A549 treated with ZK216348 at 1 μM for 4 hours (cell line): Measurements from ENCODE around the gene CRYBG2. TPM values are rescaled to one million over a fixed set of nuclear protein-coding genes. Genes with fewer than 3 reads are reported as not detected.

ENCODE experiments used
- total RNA-seq: library from RNA; stranded (reverse); fragments of 200-300 nt; extraction: Qiagen RNA extraction; gene quantifications from 5 replicates; pipeline ENCODE4 v1.2.3, GENCODE V29; 2022; ENCODE audit warnings: low read depth

Gene CRYBG2, protein sequence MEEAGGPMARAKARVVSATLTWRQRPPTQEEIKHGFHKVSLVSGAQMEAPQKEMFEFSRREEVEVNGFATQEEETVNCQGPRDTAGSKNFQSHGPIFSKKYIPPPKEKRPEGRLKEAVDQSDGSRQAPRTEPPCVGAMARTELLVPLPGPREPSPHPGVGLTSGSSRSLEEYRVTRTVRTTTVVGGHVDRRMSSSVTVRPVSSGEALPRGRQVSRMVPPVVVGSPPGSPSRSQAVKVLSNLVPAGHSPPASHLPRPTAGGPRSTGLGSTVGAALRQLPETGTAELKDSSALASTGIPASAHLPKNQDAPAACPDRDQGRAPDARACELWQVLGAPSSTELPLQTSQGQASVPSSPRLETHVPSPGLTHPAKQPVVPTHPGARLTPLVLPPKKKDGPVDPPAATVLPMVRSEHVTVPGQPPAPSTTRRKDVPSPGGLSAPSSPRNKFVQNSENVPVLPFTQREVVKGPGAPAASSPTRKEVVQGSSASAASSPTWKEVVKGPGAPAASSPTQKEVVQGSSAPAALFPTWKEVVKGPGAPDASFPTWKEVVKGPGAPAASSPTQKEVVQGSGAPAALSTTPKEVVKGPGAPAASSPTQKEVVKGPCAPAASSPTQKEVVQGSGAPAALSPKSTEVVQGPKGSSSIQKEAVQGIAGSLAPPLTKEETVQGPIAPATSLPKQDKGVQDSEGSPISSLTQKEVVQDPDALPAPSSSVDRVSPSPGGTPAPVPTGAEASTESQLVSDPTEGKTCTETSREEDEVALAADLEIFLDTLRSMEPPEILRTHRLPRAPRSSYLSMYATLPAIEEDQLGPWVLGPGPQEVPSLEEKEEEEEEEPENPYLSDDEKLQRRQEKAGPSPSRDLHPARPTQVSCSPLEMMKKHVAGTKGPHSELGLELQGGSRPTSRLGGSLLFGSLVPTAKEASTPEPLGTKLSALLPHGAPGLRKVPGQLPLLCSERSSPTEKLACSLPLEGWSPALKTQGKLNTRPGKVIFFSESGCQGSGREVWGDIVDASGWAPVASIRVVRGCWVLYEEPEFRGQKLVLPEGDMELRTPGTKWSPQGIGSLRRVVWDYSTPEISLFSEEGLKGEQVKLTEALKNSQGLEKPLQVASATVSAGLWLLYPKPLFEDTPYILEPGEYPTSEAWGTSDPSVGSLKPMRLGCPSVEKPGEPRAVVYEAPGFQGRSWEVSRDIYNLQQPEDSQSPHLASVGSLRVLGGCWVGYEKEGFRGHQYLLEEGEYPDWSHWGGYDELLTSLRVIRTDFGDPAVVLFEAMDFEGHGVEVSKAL (N-terminal part only)
- total RNA-seq = 0.90 to 2.6 TPM (median 1.3 TPM) in 5 replicates

DNA sequence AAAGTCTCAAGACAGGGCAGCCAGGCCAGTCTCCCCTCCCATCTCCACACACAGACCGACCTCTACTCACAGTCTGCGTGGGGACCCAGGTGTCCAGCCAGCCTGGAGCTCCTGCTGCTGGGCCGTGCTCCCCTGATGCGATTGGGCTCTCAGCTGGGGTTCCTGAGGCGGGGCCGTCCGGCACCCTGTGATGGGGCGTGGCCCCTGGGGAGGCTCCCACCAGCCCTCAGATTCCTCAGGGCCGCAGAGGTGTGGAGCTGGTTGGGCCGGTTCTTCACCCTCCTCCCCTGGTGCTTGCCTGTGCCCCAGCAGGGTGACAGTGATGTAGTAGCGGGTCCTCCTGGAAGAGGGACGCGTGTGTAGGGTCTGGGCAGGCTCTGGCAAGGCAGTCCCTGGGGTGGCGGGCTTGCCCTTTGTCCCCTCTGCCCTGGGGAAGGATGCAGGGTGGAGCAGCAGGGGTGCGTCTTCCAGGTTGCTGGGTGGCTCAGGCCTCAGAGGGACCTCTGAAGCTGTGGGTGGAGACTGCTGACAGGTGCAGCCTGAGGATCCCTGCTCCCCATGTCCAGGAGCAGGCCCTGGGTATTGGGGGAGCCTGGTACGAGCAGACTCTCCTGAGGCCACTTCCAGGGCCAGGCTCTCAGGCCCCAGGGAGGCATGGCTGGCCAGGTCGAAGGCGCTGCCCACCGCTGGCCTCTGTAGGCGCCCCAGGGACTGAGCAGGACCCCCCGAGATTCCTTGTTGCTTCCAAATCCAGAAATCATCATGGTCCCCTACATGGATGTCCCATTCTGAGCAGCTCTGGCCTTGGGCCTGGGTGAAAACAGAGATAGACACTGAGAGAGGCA is at the start of gene CRYBG2:
Gene CRYBG2 (minus strand): TSS at position 155 of the 845 bp plus-strand sequence. CDS start 7,473 bp downstream, outside the sequence.

GRCh38 chr1:26372611-26373010 is 18.7 kb upstream of the CRYBG2 start, which contains the start of gene ZNF683:
TSS of gene ZNF683 (minus strand) at chr1:26372750. CDS start at chr1:26368571, 4,179 bp downstream.

DNA sequence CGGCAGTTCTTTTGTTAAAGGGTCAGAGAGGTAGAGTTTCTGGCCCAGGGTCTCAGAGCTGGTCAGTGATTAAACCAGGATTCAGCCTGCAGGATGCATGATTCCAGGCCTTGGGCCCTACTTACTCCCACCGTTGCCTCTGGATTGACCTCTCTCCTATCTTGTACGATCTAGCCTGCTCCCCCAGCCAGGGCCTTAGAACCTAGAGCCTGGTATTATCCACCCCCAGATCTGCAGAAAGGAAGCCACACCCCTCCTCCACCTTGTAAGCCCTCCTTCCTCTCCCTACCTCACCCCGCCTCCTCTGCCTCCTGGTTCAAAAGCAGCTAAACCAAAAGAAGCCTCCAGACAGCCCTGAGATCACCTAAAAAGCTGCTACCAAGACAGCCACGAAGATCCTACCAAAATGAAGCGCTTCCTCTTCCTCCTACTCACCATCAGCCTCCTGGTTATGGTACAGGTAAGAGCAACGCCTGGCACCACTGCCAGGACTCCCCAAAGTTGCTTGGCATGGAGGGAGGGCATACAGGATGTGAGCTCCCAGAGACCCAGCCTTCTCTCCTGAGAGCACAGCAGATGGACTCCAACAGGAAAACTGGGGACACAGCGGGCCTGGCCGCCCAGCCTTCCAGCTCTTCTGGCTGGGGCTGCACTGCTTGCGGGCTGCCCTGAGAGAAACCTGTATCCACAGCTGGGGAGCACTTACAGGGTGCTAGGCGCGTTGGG is 36.2 kb downstream of the CRYBG2 start, which contains the start of gene CD52:
Gene CD52 (plus strand): TSS at position 347 of the 726 bp plus-strand sequence. CDS start 60 bp downstream, at position 407.

GRCh38 chr1:26306290-26307229 is 47.4 kb downstream of the CRYBG2 start, which contains the start of gene UBXN11:
TSS of gene UBXN11 (minus strand) at chr1:26306636. CDS start at chr1:26302883, 3,753 bp downstream.

DNA sequence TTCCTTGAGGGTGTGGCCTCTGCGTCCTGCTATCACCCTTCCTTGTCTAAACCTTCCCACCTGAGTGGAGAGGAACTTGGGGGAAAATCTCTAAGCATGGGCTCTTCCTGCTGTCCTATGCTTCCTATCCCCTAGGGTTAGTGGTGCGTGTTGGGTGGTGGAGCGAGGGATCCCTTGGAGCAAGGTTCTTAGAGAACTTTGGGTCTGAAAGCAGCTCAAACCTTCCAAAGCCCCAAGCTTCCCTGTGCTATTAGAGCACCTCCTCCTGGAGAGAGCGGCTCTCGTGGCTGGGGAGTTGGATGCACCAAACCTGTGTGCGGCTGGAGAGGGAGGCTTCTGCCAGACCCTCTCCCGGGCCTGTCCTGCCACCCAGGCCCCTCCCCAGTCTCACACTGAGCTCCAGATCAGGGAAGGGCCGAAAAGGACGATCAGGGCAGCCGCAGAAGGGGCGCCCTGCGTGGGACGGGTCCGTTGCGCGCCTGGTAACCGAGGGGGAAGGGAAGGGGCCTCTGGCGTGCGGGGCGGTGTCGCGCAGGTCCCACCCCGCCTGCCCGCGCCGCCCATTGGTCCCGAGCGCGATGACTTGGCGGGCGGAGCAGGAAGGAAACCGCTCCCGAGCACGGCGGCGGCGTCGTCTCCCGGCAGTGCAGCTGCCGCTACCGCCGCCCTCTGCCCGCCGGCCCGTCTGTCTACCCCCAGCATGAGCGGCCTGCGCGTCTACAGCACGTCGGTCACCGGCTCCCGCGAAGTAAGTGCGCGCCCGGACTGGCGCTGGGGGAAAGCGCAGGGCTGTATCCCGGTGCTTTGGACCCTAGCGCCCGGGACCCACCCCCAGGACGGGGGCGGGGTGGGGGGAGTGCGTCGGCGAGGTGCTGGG is 74.2 kb downstream of the CRYBG2 start, which contains the start of gene SH3BGRL3:
Gene SH3BGRL3 (plus strand): TSS at position 631 of the 877 bp plus-strand sequence. CDS start 70 bp downstream, at position 701.

Other genes with a start within 250 kb of the CRYBG2 start
- 1.2 to 3.1 TPM (median 1.6 TPM) in 5 replicates for gene PDIK1L, start 242.3 kb downstream of the CRYBG2 start, total RNA-seq
- gene FAM110D, start 195.1 kb downstream of the CRYBG2 start, total RNA-seq = 0.05 to 0.06 TPM in 2 of 5 replicates, not detected in the others
- not detected in 5 replicates for gene C1orf232, start 185.2 kb downstream of the CRYBG2 start, total RNA-seq
- gene ZNF593, start 184.2 kb downstream of the CRYBG2 start, total RNA-seq = 43.9 to 63.0 TPM (median 59.9 TPM) in 5 replicates
- not detected in 5 replicates for gene ZNF593OS, start 182.3 kb downstream of the CRYBG2 start, total RNA-seq
- gene CNKSR1, start 176.6 kb downstream of the CRYBG2 start, total RNA-seq = 0.13 to 0.58 TPM (median 0.39 TPM) in 5 replicates
- not detected in 5 replicates for gene CATSPER4, start 163.5 kb downstream of the CRYBG2 start, total RNA-seq
- gene CEP85, start 119.9 kb downstream of the CRYBG2 start, total RNA-seq = 10.8 to 13.9 TPM (median 12.3 TPM) in 5 replicates
- 121 to 161 TPM (median 145 TPM) in 5 replicates for gene SH3BGRL3, start 74.0 kb downstream of the CRYBG2 start, total RNA-seq
- 7.0 to 17.5 TPM (median 15.1 TPM) in 5 replicates for gene UBXN11, start 47.5 kb downstream of the CRYBG2 start, total RNA-seq
- not detected in 5 replicates for gene CD52, start 36.2 kb downstream of the CRYBG2 start, total RNA-seq
- gene ZNF683, start 18.6 kb upstream of the CRYBG2 start, total RNA-seq = not detected in 5 replicates
- not detected in 5 replicates for gene LIN28A, start 56.7 kb upstream of the CRYBG2 start, total RNA-seq
- gene DHDDS, start 78.2 kb upstream of the CRYBG2 start, total RNA-seq = 23.5 to 27.4 TPM (median 23.6 TPM) in 5 replicates
- gene HMGN2, start 118.3 kb upstream of the CRYBG2 start, total RNA-seq = 315 to 439 TPM (median 348 TPM) in 5 replicates
- 14.8 to 17.9 TPM (median 16.5 TPM) in 5 replicates for gene RPS6KA1, start 175.6 kb upstream of the CRYBG2 start, total RNA-seq